ENCODE data around the gene CXorf58. TPM values are rescaled to one million over a fixed set of nuclear protein-coding genes. Genes with fewer than 3 reads are reported as not detected.

Gene CXorf58
- total RNA-seq, 5 donors from 2014 or later (not counting 1 experiment from before 2014, with no cell fraction given): not detected

GRCh38 chrX:23898412-23898959 is 9.3 kb upstream of the CXorf58 start:
- Mint-ChIP-seq H3K4me1 (peaks cover 0 to 4% (median 0%) of the 10 kb centered on the region in 3 donors), H3K36me3 (no peaks in the 10 kb centered on the region), H3K27ac (no peak overlapping the region), H3K9me3 (no peaks in the 10 kb centered on the region), H3K27me3 (peaks cover 0 to 3% of the 10 kb centered on the region in 2 donors), H3K4me3 (no peak overlapping the region)
- DNase-seq (no peak), ATAC-seq (replicated peaks in 1 of 4) (no peak)
- Histone ChIP-seq H3K27me3 (replicated peaks in 1 of 2; ENCODE audit: control insufficient read depth in 2 of 2, extremely low read depth in 1 of 2, insufficient read depth in 2 of 2, low read length in 1 of 2) (no peaks in the 10 kb centered on the region), H3K4me1 (ENCODE audit: control insufficient read depth in 1 of 2, extremely low read depth in 1 of 2, insufficient read depth in 2 of 2, low read length in 2 of 2) (peaks cover 0 to 5% of the 10 kb centered on the region in 2 experiments), H3K36me3 (ENCODE audit: control insufficient read depth in 2 of 2, extremely low read depth in 1 of 2, insufficient read depth in 1 of 2, low read length in 1 of 2) (no peaks in the 10 kb centered on the region), H3K27ac (ENCODE audit: low read length) (no peak overlapping the region), H3K9me3 (no peaks in the 10 kb centered on the region), H3K4me3 (ENCODE audit: control insufficient read depth in 1 of 2, extremely low read depth in 1 of 2, low read length in 1 of 2) (no peak overlapping the region)
- POLR2A ChIA-PET: no interaction called here
- CTCF ChIA-PET: interaction anchor here (0.7 kb wide), 2 partner anchors 8 to 10 kb away, joined by 3 to 4 read pairs; no protein-coding TSS in a partner anchor
- no CpG with 5 or more reads among the region's 3 CpGs for WGBS (ENCODE audit: insufficient coverage)

GRCh38 chrX:23900220-23900797 is 7.5 kb upstream of the CXorf58 start:
- H3K4me1 Mint-ChIP-seq: peaks cover 0 to 4% (median 0%) of the 10 kb centered on the region in 3 donors
- Histone ChIP-seq H3K4me1 (ENCODE audit: control insufficient read depth in 1 of 2, extremely low read depth in 1 of 2, insufficient read depth in 2 of 2, low read length in 2 of 2) (peaks cover 0 to 5% of the 10 kb centered on the region in 2 experiments), H3K27ac (ENCODE audit: low read length) (no peak overlapping the region), H3K9me3 (no peaks in the 10 kb centered on the region), H3K4me3 (ENCODE audit: control insufficient read depth in 1 of 2, extremely low read depth in 1 of 2, low read length in 1 of 2) (no peak overlapping the region), H3K36me3 (ENCODE audit: control insufficient read depth in 2 of 2, extremely low read depth in 1 of 2, insufficient read depth in 1 of 2, low read length in 1 of 2) (no peaks in the 10 kb centered on the region), H3K27me3 (replicated peaks in 1 of 2; ENCODE audit: control insufficient read depth in 2 of 2, extremely low read depth in 1 of 2, insufficient read depth in 2 of 2, low read length in 1 of 2) (no peaks in the 10 kb centered on the region)
- no peaks in the 10 kb centered on the region for H3K9me3 Mint-ChIP-seq
- H3K36me3 Mint-ChIP-seq: no peaks in the 10 kb centered on the region
- no peaks in the 10 kb centered on the region for H3K27me3 Mint-ChIP-seq
- 100% methylated on average over 2 of the region's 12 CpGs for WGBS (ENCODE audit: insufficient coverage)
- no peak for ATAC-seq (replicated peaks in 1 of 4)
- no peak overlapping the region for H3K27ac Mint-ChIP-seq
- DNase-seq: no peak
- H3K4me3 Mint-ChIP-seq: no peak overlapping the region
- CTCF ChIA-PET: interaction anchor here (0.5 to 2.4 kb wide), 5 partner anchors 116 to 1878 kb away, joined by 3 to 9 read pairs (median 5); partner anchors contain the start of gene PRDX4 (in 1 of the 2)
- POLR2A ChIA-PET: no interaction called here

- no peak overlapping the region for H3K27ac ChIP-seq (ENCODE audit: low read length)
- Mint-ChIP-seq H3K27ac (no peak overlapping the region), H3K4me3 (no peak overlapping the region), H3K27me3 (no peaks in the 10 kb centered on the region), H3K9me3 (no peaks in the 10 kb centered on the region), H3K4me1 (peaks cover 0 to 6% (median 0%) of the 10 kb centered on the region in 3 donors), H3K36me3 (no peaks in the 10 kb centered on the region)
- DNase-seq (no peak), ATAC-seq (replicated peaks in 1 of 4) (no peak)
- H3K27me3 ChIP-seq (replicated peaks in 1 of 2; ENCODE audit: control insufficient read depth in 2 of 2, extremely low read depth in 1 of 2, insufficient read depth in 2 of 2, low read length in 1 of 2): no peaks in the 10 kb centered on the region
- no CpG with 5 or more reads among the region's 3 CpGs for WGBS (ENCODE audit: insufficient coverage)
- CTCF ChIA-PET: interaction anchor here (0.7 to 2.4 kb wide), 16 partner anchors 16 to 1916 kb away, joined by 3 to 13 read pairs (median 5); partner anchors contain the start of genes PRDX4 (in 1 of the 2) and SAT1 (in 1 of the 2)
- POLR2A ChIA-PET: interaction anchor here in 1 of 2 donors (0.7 kb wide), 1 partner anchor 118 kb away, joined by 3 read pairs; the partner anchor contains the start of gene SAT1
- peaks cover 0 to 5% of the 10 kb centered on the region in 2 experiments for H3K4me1 ChIP-seq (ENCODE audit: control insufficient read depth in 1 of 2, extremely low read depth in 1 of 2, insufficient read depth in 2 of 2, low read length in 2 of 2)
- H3K36me3 ChIP-seq (ENCODE audit: control insufficient read depth in 2 of 2, extremely low read depth in 1 of 2, insufficient read depth in 1 of 2, low read length in 1 of 2): no peaks in the 10 kb centered on the region
- no peaks in the 10 kb centered on the region for H3K9me3 ChIP-seq
- no peak overlapping the region for H3K4me3 ChIP-seq (ENCODE audit: control insufficient read depth in 1 of 2, extremely low read depth in 1 of 2, low read length in 1 of 2)
These were observed 6.7 kb upstream of the CXorf58 start for GRCh38 chrX:23901060-23901459.

GRCh38 chrX:23901805-23902204 is 6.0 kb upstream of the CXorf58 start:
- Histone ChIP-seq H3K9me3 (no peaks in the 10 kb centered on the region), H3K4me3 (ENCODE audit: control insufficient read depth in 1 of 2, extremely low read depth in 1 of 2, low read length in 1 of 2) (no peak overlapping the region), H3K27ac (ENCODE audit: low read length) (no peak overlapping the region), H3K27me3 (replicated peaks in 1 of 2; ENCODE audit: control insufficient read depth in 2 of 2, extremely low read depth in 1 of 2, insufficient read depth in 2 of 2, low read length in 1 of 2) (no peaks in the 10 kb centered on the region), H3K4me1 (ENCODE audit: control insufficient read depth in 1 of 2, extremely low read depth in 1 of 2, insufficient read depth in 2 of 2, low read length in 2 of 2) (peaks cover 0 to 5% of the 10 kb centered on the region in 2 experiments), H3K36me3 (ENCODE audit: control insufficient read depth in 2 of 2, extremely low read depth in 1 of 2, insufficient read depth in 1 of 2, low read length in 1 of 2) (no peaks in the 10 kb centered on the region)
- Mint-ChIP-seq H3K27me3 (no peaks in the 10 kb centered on the region), H3K4me3 (no peak overlapping the region), H3K36me3 (no peaks in the 10 kb centered on the region), H3K4me1 (peaks cover 0 to 11% (median 5%) of the 10 kb centered on the region in 3 donors), H3K9me3 (no peaks in the 10 kb centered on the region), H3K27ac (no peak overlapping the region)
- ATAC-seq (replicated peaks in 1 of 4) (peak; percentile 75 to 88 (median 80)), DNase-seq (peak in 29 of 35 experiments; percentile 1 to 62 (median 24))
- ChIA-PET CTCF (interaction anchor here (0.5 to 2.4 kb wide), 34 partner anchors 17 to 1917 kb away, joined by 3 to 13 read pairs (median 4); partner anchors contain the start of genes ACOT9 (in 1 of the 2), KLHL15 (in 1 of the 2), PRDX4 (in 1 of the 2) and SAT1 (in 1 of the 2)), POLR2A (interaction anchor here in 1 of 2 donors (0.7 kb wide), 1 partner anchor 119 kb away, joined by 3 read pairs; the partner anchor contains the start of gene SAT1)
- no CpG with 5 or more reads among the region's 1 CpG for WGBS (ENCODE audit: insufficient coverage)

- Mint-ChIP-seq H3K27me3 (no peaks in the 10 kb centered on the region), H3K27ac (no peak overlapping the region), H3K4me3 (no peak overlapping the region), H3K9me3 (no peaks in the 10 kb centered on the region), H3K4me1 (peaks cover 0 to 7% (median 5%) of the 10 kb centered on the region in 3 donors), H3K36me3 (no peaks in the 10 kb centered on the region)
- peak in 3 of 4 experiments; percentile 33 to 45 (median 34) for ATAC-seq (replicated peaks in 1 of 4)
- Histone ChIP-seq H3K27me3 (replicated peaks in 1 of 2; ENCODE audit: control insufficient read depth in 2 of 2, extremely low read depth in 1 of 2, insufficient read depth in 2 of 2, low read length in 1 of 2) (no peaks in the 10 kb centered on the region), H3K4me1 (ENCODE audit: control insufficient read depth in 1 of 2, extremely low read depth in 1 of 2, insufficient read depth in 2 of 2, low read length in 2 of 2) (peaks cover 0 to 10% of the 10 kb centered on the region in 2 experiments), H3K4me3 (ENCODE audit: control insufficient read depth in 1 of 2, extremely low read depth in 1 of 2, low read length in 1 of 2) (no peak overlapping the region), H3K27ac (ENCODE audit: low read length) (no peak overlapping the region), H3K36me3 (ENCODE audit: control insufficient read depth in 2 of 2, extremely low read depth in 1 of 2, insufficient read depth in 1 of 2, low read length in 1 of 2) (no peaks in the 10 kb centered on the region), H3K9me3 (no peaks in the 10 kb centered on the region)
- WGBS (ENCODE audit: insufficient coverage): no CpG with 5 or more reads among the region's 2 CpGs
- ChIA-PET POLR2A (no interaction called here), CTCF (interaction anchor here (0.6 to 2.4 kb wide), 23 partner anchors 28 to 1917 kb away, joined by 3 to 13 read pairs (median 5); partner anchors contain the start of genes ACOT9 (in 1 of the 2), KLHL15 (in 1 of the 2) and SAT1 (in 1 of the 2))
- peak in 2 of 35 experiments; percentile 11 to 64 for DNase-seq
These were observed 5.4 kb upstream of the CXorf58 start for GRCh38 chrX:23902419-23902818.

- H3K4me3 Mint-ChIP-seq: no peak overlapping the region
- Histone ChIP-seq H3K27me3 (replicated peaks in 1 of 2; ENCODE audit: control insufficient read depth in 2 of 2, extremely low read depth in 1 of 2, insufficient read depth in 2 of 2, low read length in 1 of 2) (no peaks in the 10 kb centered on the region), H3K9me3 (no peaks in the 10 kb centered on the region), H3K4me1 (ENCODE audit: control insufficient read depth in 1 of 2, extremely low read depth in 1 of 2, insufficient read depth in 2 of 2, low read length in 2 of 2) (peaks cover 4 to 15% of the 10 kb centered on the region in 2 experiments), H3K36me3 (ENCODE audit: control insufficient read depth in 2 of 2, extremely low read depth in 1 of 2, insufficient read depth in 1 of 2, low read length in 1 of 2) (no peaks in the 10 kb centered on the region), H3K27ac (ENCODE audit: low read length) (no peak overlapping the region), H3K4me3 (ENCODE audit: control insufficient read depth in 1 of 2, extremely low read depth in 1 of 2, low read length in 1 of 2) (no peak overlapping the region)
- 100% methylated on average over 1 of the region's 2 CpGs for WGBS (ENCODE audit: insufficient coverage)
- ChIA-PET POLR2A (interaction anchor here in 1 of 2 donors (0.6 kb wide), 1 partner anchor 342 kb away, joined by 6 read pairs; no protein-coding TSS in a partner anchor), CTCF (interaction anchor here in 1 of 2 donors (0.7 to 1.2 kb wide), 4 partner anchors 64 to 150 kb away, joined by 4 to 8 read pairs (median 4); partner anchors contain the start of gene EIF2S3)
- H3K36me3 Mint-ChIP-seq: no peaks in the 10 kb centered on the region
- H3K4me1 Mint-ChIP-seq: peaks cover 7 to 16% (median 14%) of the 10 kb centered on the region in 3 donors
- ATAC-seq (replicated peaks in 1 of 4): no peak
- no peaks in the 10 kb centered on the region for H3K9me3 Mint-ChIP-seq
- no peak overlapping the region for H3K27ac Mint-ChIP-seq
- H3K27me3 Mint-ChIP-seq: no peaks in the 10 kb centered on the region
- no peak for DNase-seq
These were observed 3.7 kb upstream of the CXorf58 start for GRCh38 chrX:23904096-23904495.
